ENCODE data around the gene HSPG2. TPM values are rescaled to one million over a fixed set of nuclear protein-coding genes. Genes with fewer than 3 reads are reported as not detected.

The HSPG2 gene
- total RNA-seq, 1 donor = 166 TPM

DNA sequence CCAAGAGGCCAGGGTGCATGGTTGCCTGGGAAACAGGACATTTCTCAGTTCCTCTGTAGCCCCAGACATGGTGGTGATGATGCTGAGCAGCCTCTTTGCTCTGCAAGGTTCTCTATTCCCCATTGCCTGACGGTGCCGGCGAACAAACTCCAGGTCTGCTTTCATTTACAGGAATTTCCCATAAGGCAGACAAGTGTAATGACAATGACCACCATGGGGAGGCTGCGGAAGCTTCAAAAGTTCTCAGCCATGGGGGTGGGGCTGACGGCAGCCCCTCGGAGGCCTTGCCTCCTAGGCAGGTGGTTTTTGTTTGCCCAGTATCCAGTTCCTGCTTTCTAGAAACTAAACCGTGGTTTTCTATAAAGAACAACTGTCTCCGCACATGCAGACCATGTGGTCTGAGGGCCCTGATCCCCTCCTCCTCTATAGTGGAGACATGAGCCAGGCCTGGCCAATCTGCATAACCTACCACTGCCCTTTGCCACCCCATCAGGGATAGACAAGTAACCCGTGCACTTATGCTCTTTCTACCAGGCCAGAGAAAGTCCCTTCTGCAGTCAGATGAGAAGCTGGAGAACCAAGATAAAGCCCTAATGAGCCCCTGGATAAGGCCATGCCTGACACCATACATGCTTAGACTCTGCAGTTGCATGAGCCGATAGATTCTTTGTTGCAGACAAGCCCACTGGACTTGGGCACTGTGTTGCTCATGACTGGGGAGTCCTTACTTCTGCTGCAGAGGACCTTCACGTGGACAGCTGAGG is 71.0 kb downstream of the HSPG2 start:
- H3K4me3 ChIP-seq (ENCODE audit: low read depth, low read length) = no peak overlapping the region
- TF ChIP-seq, protein P1, sequence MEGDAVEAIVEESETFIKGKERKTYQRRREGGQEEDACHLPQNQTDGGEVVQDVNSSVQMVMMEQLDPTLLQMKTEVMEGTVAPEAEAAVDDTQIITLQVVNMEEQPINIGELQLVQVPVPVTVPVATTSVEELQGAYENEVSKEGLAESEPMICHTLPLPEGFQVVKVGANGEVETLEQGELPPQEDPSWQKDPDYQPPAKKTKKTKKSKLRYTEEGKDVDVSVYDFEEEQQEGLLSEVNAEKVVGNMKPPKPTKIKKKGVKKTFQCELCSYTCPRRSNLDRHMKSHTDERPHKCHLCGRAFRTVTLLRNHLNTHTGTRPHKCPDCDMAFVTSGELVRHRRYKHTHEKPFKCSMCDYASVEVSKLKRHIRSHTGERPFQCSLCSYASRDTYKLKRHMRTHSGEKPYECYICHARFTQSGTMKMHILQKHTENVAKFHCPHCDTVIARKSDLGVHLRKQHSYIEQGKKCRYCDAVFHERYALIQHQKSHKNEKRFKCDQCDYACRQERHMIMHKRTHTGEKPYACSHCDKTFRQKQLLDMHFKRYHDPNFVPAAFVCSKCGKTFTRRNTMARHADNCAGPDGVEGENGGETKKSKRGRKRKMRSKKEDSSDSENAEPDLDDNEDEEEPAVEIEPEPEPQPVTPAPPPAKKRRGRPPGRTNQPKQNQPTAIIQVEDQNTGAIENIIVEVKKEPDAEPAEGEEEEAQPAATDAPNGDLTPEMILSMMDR (IDR thresholded peaks at IDR 0.05; ENCODE audit: insufficient read depth, low read depth, low read length) = no peak
- DNase-seq (ENCODE audit: low read depth) = no peak

DNA sequence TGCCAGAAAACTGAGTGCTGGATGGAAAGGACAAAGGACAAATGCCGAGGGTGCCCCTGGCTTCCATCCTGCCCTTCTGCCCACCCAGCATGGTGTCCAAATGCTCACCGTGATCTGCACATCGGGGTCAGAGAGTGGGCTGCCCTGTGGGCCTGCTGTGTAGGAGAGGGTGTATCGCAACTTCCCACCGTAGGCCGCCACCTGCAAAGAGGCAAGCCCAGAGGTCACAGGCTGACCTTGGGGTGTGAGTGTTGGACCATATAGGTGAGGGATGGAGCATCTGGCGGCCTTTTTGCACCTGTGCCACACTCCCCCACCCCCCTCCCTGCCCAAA is 71.5 kb downstream of the HSPG2 start:
- no peak for DNase-seq (ENCODE audit: low read depth)
- no peak overlapping the region for H3K4me3 ChIP-seq (ENCODE audit: low read depth, low read length)
- TF ChIP-seq, protein P1 (IDR thresholded peaks at IDR 0.05; ENCODE audit: insufficient read depth, low read depth, low read length) = no peak

DNA sequence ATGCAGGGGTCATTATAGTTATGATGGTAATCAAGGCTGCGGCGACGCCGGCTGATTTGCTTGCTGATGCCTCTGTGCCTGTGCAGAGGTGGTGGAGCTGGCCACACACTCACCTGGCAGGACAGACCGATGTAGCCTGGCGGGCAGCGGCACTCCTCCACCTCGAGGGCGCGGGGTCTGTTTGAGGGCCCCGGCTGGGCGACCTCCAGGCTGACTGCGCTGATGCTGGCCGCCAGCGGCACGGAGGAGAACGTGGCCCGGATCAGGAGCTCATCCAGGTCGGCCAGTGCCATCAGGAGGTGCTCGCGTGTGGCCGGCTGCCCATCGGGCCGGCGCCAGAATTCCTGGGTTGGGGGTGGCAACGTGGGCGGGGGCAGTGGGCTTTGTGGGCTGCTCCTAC is 72.4 kb downstream of the HSPG2 start:
- no peak for DNase-seq (ENCODE audit: low read depth)
- H3K4me3 ChIP-seq (ENCODE audit: low read depth, low read length) = no peak overlapping the region
- TF ChIP-seq, protein P1 (IDR thresholded peaks at IDR 0.05; ENCODE audit: insufficient read depth, low read depth, low read length) = no peak

DNA sequence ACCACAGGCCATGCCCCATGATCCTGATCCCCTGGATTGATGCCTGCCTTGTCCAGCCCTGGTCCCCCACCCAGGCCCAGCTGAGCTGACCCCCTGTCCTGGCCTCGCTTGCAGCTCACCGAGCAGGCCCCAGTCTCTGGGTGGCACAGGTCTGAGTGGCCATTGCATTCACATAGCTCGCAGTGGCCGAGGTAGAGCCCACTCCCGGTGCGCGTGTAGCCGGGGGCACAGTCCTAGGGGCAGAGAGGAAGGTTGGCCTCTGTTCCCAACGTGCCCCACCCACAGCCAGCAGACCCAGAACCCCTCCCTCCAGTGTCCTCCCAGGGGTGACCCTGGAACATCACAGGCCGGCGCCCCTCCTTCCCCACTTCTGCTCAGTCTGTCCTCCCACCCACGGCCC is 73.1 kb downstream of the HSPG2 start:
- TF ChIP-seq, protein P1 (IDR thresholded peaks at IDR 0.05; ENCODE audit: insufficient read depth, low read depth, low read length) = no peak
- H3K4me3 ChIP-seq (ENCODE audit: low read depth, low read length) = no peak overlapping the region
- DNase-seq (ENCODE audit: low read depth) = no peak

DNA sequence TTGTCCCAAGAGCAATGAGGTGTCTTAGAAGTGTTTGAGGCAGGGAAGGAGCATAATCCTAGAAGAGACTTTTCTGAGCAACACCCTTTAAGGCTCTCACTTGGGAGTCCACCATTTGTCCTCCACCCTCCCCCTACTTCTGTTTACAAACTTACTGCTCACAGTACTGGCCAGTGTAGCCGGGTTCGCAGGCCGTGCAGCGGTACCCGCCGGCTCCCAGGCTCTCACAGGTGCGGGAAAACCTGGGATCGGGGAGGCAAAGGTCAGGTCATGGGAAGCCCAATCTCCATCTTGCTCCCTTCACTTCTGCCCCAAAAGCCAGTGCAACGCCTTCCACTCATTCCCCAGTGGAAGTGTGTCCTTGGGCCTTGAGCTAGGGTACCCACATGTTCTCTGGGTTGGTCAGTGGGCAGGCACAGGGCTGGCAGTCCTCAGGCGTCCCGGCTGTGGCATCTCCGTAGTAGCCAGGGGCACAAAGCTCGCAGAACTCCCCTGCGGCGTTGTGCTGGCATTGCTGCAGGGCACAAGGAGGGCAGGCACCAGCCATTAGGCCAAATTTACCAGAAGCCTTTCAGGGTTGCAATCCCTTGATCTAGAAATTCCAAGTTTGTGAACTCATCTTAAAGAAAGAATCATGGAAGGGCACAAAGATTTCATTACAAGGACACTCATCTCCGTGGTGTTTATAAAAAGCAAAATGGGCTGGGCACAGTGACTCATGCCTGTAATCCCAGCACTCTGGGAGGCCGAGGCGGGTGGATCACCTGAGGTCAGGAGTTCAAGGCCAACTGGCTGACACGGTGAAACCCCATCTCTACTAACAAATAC is 75.3 kb downstream of the HSPG2 start:
- TF ChIP-seq, protein P1 (IDR thresholded peaks at IDR 0.05; ENCODE audit: insufficient read depth, low read depth, low read length) = no peak
- H3K4me3 ChIP-seq (ENCODE audit: low read depth, low read length) = no peak overlapping the region
- DNase-seq (ENCODE audit: low read depth) = peak; percentile 46

DNA sequence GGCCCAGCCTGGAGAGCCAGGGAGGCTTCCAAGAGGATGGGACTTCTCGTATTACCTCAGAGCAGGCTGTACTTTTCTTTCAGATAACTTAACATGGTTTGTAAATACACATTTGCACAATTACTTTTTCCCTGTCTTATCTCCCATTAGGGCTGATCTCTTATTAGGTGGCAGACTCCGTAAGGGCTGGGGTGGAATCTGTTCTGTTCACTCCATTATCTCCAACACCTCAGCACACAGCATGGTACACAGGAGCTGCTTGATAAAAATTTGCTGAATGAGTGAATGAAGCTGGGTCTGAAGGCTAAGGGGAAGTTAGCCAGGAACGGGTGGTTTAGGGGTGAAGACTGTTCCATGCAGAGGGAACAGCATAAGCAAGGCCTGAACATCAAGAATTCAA is 76.1 kb downstream of the HSPG2 start:
- no peak overlapping the region for H3K4me3 ChIP-seq (ENCODE audit: low read depth, low read length)
- DNase-seq (ENCODE audit: low read depth) = no peak
- TF ChIP-seq, protein P1 (IDR thresholded peaks at IDR 0.05; ENCODE audit: insufficient read depth, low read depth, low read length) = no peak

All from fibroblast of villous mesenchyme (primary cell).